GM12864 (cell line): ENCODE data around the gene ZIC4.

ENCODE experiments used
- DNase-seq: peaks from one replicate; pipeline ENCODE4 v3.0.0-alpha.2; 2011; ENCODE audit warnings: low read depth
- H3K4me3 ChIP-seq: 2 replicates; pipeline ENCODE4 v1.5.1; 2011; ENCODE audit warnings: mild to moderate bottlenecking, low read depth, low read length, control low read depth
- CTCF ChIP-seq: IDR thresholded peaks from 2 replicates; pipeline ENCODE4 v1.5.1; 2011; ENCODE audit warnings: low read depth, mild to moderate bottlenecking, moderate library complexity, low read length, control low read depth, inconsistent platforms; ENCODE audit errors: missing control alignments

Gene ZIC4

GRCh38 chr3:147406028-147406931, at the start of gene ZIC4:
Gene ZIC4 (minus strand): TSS chr3:147406543. CDS start chr3:147402797, 3,746 bp downstream.
- TF ChIP-seq CTCF, result no peak
- no peak within 1 kb of the TSS for H3K4me3 ChIP-seq
- no peak for DNase-seq

GRCh38 chr3:147449669-147450068, 43.3 kb upstream of the ZIC4 start:
- no peak for TF ChIP-seq CTCF
- DNase-seq, result no peak
- H3K4me3 ChIP-seq, result no peak overlapping the region

GRCh38 chr3:147447224-147447623, 40.9 kb upstream of the ZIC4 start:
- DNase-seq, result no peak
- no peak for TF ChIP-seq CTCF
- H3K4me3 ChIP-seq, result no peak overlapping the region

- TF ChIP-seq CTCF, result no peak
- no peak for DNase-seq
Measured at GRCh38 chr3:147431751-147432150, 25.4 kb upstream of the ZIC4 start.

GRCh38 chr3:147428754-147429153, 22.4 kb upstream of the ZIC4 start:
- no peak overlapping the region for H3K4me3 ChIP-seq
- TF ChIP-seq CTCF, result no peak
- no peak for DNase-seq

More at GRCh38 chr3:147431751-147432150, 25.4 kb upstream of the ZIC4 start:
- H3K4me3 ChIP-seq, result no peak overlapping the region

- no peak for DNase-seq
- no peak overlapping the region for H3K4me3 ChIP-seq
- no peak for TF ChIP-seq CTCF
Measured at GRCh38 chr3:147428326-147428725, 22.0 kb upstream of the ZIC4 start.

GRCh38 chr3:147427746-147428145, 21.4 kb upstream of the ZIC4 start:
- no peak overlapping the region for H3K4me3 ChIP-seq
- no peak for DNase-seq
- no peak for TF ChIP-seq CTCF
